NCI-H146 treated with DMSO at 0.1 percent for 48 hours (cell line): Measurements from ENCODE around the gene ELP5.
A peak's percentile ranks its signal among the peaks of the same experiment; 100 is the strongest.

Experiments
- DNase-seq: peaks from one replicate; lab custom pipeline; 2025; ENCODE audit not compliant: unreplicated experiment; lab: John Stamatoyannopoulos, UW

The ELP5 gene

DNA sequence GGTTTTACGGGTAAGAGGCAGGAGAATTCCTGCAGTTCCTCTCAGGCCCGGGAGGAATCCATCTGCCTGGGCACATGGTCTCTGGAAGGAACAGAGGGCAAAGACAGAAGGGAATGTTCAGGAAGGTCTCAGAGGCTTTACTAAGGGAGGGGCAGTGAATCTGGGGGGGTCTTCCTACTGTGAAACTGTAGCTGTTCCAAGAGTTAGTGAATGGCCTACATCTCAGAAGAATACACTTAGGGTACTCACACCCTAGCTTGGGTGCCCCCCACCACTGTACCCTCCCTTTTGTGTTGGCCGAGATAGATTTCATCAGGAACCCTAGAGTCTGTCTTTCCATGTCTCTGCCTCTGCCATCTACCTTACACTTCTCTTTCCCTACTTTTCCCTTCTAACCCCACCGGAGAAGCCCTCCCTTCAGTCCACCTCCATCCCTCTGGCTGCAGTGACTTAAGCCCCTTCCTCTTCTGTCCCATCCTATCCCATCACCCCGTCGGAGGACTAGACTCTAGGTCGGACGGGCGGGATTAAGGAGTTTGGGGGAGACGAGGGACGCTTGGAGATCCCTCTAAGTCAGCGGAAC lies 32.7 kb upstream of the ELP5 start:
- no peak for DNase-seq

DNA sequence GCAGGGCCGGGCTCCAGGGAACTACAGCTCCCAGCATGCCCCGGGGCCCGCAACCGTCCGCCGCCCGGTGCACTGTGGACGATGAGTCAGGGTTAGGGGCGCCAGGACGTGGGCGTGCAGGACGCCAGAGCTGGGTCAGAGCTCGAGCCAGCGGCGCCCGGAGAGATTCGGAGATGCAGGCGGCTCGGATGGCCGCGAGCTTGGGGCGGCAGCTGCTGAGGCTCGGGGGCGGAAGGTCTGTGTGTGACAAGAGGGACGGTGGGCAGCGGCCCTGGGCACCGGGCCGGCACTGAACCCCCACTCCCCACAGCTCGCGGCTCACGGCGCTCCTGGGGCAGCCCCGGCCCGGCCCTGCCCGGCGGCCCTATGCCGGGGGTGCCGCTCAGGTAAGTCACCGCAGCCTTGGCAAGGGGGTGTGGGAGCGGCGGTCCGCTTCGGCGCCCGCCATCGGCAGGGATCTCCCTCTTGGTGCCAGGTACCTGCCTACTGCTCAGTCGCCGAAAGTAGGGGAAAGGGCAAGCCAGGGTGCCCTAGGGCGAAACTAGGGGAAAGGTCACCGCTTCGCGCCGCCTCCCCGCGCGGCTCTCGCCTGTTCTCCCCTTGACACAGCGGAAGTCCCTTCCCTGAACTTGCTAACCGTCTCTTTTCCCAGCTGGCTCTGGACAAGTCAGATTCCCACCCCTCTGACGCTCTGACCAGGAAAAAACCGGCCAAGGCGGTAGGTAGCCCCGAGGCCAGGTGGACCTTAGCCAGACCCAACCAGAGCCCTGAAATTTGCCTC lies 32.0 kb upstream of the ELP5 start, which contains the start of the genes ACADVL and DLG4:
TSS of gene ACADVL (plus strand) at position 127 of the 781 bp plus-strand sequence. CDS start at position 174, 47 bp downstream.
TSS of gene DLG4 (minus strand) at position 25 of the 781 bp plus-strand sequence.
- peak; percentile 58 for DNase-seq

GRCh38 chr17:7220593-7221277 lies 31.3 kb upstream of the ELP5 start:
- DNase-seq = peak; percentile 3

- DNase-seq = no peak
Measured at GRCh38 chr17:7221278-7222092, 30.5 kb upstream of the ELP5 start.

GRCh38 chr17:7222093-7222971 lies 29.7 kb upstream of the ELP5 start:
- no peak for DNase-seq

DNA sequence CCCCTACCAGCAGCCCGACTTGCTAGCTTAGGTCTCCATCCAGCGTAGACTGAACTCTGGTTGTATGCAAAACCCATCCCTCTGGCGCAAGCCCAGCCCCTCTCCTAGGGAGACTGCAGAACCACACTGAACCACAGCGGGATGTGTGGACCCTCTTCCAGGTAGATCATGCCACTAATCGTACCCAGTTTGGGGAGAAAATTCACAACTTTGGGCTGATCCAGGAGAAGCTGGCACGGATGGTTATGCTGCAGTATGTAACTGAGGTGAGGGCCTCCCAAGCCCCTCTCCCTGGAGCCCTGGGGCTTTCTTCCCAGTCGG lies 29.1 kb upstream of the ELP5 start:
- DNase-seq = no peak

DNA sequence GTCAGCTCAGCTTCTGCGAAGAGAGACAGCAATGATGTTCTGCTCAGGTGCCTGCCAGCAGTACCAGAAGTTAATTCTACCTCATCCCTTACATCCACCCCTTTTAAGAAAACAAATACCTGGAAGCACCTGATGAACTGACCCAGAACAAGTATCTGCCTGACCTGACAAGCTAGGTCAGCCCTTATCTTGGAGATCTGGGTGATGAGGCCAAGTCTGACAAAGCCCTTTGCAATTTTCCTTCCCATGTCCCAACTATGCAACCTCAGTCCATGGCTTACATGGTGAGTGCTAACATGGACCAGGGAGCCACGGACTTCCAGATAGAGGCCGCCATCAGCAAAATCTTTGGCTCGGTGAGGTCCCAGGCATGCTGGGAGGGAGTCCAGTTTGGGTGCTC lies 28.6 kb upstream of the ELP5 start:
- DNase-seq = no peak

DNA sequence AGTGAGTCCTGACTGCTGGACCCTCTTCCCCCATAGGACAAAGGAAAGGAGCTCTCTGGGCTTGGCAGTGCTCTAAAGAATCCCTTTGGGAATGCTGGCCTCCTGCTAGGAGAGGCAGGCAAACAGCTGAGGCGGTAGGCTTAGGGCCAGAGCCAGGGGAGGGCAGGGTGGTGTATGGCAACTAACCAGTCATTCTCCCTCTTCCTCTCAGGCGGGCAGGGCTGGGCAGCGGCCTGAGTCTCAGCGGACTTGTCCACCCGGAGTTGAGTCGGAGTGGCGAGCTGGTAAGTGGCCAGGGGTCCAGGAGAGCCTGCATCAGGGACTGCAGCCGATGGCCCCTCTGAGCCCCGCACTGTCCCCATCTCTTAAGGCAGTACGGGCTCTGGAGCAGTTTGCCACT lies 27.9 kb upstream of the ELP5 start:
- DNase-seq = no peak

- DNase-seq = no peak
Measured at GRCh38 chr17:7224661-7225111, 27.3 kb upstream of the ELP5 start.

GRCh38 chr17:7225711-7226331 lies 26.2 kb upstream of the ELP5 start:
- no peak for DNase-seq

- DNase-seq = no peak
Measured at GRCh38 chr17:7226721-7227710, 25.0 kb upstream of the ELP5 start.

DNA sequence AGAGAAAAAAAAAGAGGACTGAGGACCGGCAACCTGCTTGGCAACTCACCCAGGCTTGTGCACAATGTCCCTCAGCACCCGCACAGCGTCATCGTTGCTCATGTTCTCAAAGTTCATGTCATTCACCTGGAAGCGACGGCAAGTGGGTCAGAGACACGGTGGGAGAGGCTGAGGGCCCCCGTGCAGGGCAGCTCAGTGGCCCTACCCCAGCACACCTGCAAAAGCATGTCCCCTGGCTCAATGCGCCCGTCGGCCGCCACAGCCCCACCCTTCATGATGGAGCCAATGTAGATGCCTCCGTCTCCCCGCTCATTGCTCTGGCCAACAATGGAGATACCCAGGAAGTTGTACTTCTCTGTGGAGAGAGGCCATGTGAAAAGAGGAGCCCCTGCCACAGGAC lies 23.1 kb upstream of the ELP5 start:
- no peak for DNase-seq

DNA sequence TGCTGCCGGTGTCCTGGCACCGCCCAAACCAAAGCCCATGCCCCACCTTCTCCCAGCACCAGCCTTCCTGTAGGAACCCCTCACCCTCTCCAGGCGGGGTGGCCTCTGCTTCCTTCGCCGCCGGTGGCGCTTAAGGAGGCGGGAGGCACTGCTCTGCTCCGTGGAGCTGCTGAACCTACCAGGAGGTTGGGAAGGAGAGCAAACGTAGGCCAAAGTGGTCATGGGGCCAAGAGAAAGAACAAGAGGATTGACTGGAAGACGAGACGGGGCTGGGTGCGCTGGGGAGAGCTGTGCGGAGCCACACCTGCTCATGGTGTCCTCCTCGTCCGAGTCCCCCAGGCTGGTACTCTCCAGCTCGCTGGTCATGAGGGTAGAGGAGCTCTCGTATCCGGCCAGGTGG lies 22.5 kb upstream of the ELP5 start:
- no peak for DNase-seq

DNA sequence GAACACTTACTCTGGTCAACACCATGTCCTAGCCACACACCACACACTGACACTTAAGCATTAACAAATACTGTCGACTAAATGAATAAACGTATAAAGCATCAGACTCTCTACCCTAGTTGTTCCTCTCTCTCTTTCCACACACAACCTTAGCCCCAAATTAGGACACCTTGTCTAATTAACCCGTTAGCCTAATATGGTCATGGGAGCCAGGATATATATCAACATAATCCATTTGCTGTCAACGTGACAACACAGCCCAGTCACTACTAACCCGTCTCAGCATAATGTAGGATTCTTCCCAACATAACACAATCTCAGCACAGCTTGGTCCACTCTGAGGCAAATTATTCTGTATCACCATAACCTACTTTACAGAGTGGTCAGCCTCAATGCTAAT lies 19.9 kb upstream of the ELP5 start:
- DNase-seq = no peak

DNA sequence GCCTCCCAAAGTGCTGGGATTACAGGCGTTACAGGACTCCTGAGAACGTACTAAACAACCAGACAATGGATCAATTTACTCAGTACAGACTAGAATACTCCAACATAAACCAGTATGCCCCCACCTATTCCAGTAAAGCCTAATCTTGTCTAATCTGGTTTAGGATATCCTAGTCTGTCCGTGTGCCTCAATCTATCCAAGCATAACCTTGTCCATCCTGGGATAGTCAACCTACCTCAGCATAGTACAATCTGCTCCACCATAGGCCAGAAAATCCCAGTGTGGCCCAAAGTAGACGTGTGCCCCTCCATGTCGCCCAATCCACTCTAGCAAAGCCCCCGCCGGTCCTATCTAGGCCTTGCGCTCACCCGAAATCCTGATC lies 18.3 kb upstream of the ELP5 start:
- no peak for DNase-seq

GRCh38 chr17:7234083-7234951 lies 17.7 kb upstream of the ELP5 start, which contains the start of gene DVL2:
Gene DVL2, minus strand, starts transcription at chr17:7234517. Its CDS starts 255 bp downstream, at chr17:7234262.
- DNase-seq = peak; percentile 91
